AG10803 (cell line): ENCODE measurements around the gene C1R.

ENCODE experiments used
- DNase-seq: peaks from one replicate; pipeline ENCODE4 v3.0.0; 2010; ENCODE audit warnings: low read depth
- H3K4me3 ChIP-seq: 2 replicates; pipeline ENCODE4 v1.5.1; 2011; ENCODE audit warnings: mild to moderate bottlenecking, low read length, control low read depth
- CTCF ChIP-seq: conservative IDR thresholded peaks from 2 replicates; pipeline ENCODE4 v1.5.1; 2011; ENCODE audit warnings: mild to moderate bottlenecking, low read length, control low read depth, inconsistent platforms

The C1R gene

GRCh38 chr12:7127916-7128626, 35.8 kb upstream of the C1R start:
- no peak for TF ChIP-seq CTCF
- H3K4me3 ChIP-seq = no peak overlapping the region
- DNase-seq = no peak

GRCh38 chr12:7125632-7126227, 33.5 kb upstream of the C1R start:
- no peak for TF ChIP-seq CTCF
- no peak overlapping the region for H3K4me3 ChIP-seq
- DNase-seq = no peak

- DNase-seq = no peak
- TF ChIP-seq CTCF = no peak
- no peak overlapping the region for H3K4me3 ChIP-seq
These were observed 31.7 kb upstream of the C1R start for GRCh38 chr12:7123806-7124522.

GRCh38 chr12:7122811-7123769, 30.8 kb upstream of the C1R start:
- no peak overlapping the region for H3K4me3 ChIP-seq
- no peak for DNase-seq
- no peak for TF ChIP-seq CTCF

DNA sequence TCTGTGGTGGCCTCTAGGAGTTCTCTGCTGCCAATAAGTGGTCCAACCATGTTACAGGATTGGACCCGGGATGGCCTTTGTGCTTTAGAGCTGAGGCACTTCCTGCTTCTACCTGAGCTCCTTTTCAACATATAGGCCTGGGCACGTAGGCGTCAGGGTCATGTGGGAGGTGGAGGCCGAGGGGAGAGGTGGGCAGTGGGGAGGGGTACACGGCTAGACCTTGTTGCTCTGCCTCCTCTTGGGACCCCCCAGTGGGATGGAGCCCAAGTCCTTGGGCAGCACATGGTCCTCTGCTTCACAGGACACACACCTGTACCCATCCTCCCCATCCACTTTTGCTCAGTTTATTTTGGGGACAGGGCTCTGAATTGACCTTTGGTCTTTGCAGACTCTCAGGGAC, 29.1 kb upstream of the C1R start:
- H3K4me3 ChIP-seq = no peak overlapping the region

GRCh38 chr12:7120166-7120565, 27.9 kb upstream of the C1R start:
- H3K4me3 ChIP-seq = no peak overlapping the region
- no peak for DNase-seq
- TF ChIP-seq CTCF = no peak

More for the DNA sequence above, 29.1 kb upstream of the C1R start:
- no peak for TF ChIP-seq CTCF
- no peak for DNase-seq
